Measurements from ENCODE around the gene ABR. TPM values are rescaled to one million over a fixed set of nuclear protein-coding genes. Genes with fewer than 3 reads are reported as not detected.

The ABR gene
- total and polyA plus RNA-seq, 2 of the 13 experiments (the other 11 are each of a cell fraction or from before 2014, with no cell fraction given), result 12.4 to 40.4 TPM

DNA sequence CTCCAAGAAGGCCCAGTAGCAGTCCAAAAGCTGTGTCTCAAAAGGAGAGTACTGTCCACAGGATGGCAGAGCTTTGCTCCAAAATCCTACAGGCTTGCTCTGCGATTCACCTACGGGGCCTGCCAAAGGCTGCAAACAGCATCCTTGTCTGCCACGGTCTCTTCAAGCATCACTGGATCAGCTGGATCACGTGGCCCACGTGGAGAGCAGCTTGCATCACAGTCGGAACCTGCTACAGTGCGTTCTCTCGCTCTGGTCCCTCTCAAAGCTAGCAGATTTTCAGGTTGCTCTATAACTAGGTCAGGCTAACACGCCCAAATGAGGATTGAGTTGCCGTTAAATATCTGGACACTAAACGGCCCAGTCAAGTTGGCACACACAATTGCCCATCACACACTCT, 191.2 kb downstream of the ABR start:
- no peak overlapping the region for H2AFZ ChIP-seq (ENCODE audit: low read length)
- no peak overlapping the region for H3K27ac ChIP-seq (ENCODE audit: extremely low read length, insufficient read depth, low read length)
- H3K27me3 ChIP-seq (ENCODE audit: control insufficient read depth in 1 of 2, insufficient read depth in 2 of 2, low read length in 2 of 2), result peaks cover 0 to 6% of the 10 kb centered on the region in 2 experiments; a peak in 1 of 5 replicates
- intact Hi-C loops (cut with micrococcal nuclease; ENCODE audit: unreplicated experiment) (no loop called here), in situ Hi-C loops (cut with HindIII; ENCODE audit: extremely low pct_ligation_motif_present, low pct_unique_long_range_greater_than_20kb) (no loop called here)
- FAIRE-seq, result no peak
- no peaks in the 10 kb centered on the region for H3K36me3 ChIP-seq (replicated peaks in 1 of 2; ENCODE audit: control insufficient read depth in 1 of 2, insufficient read depth in 2 of 2, low read length in 2 of 2)
- H3K4me1 ChIP-seq (ENCODE audit: insufficient read depth, low read length), result peaks cover 22% of the 10 kb centered on the region
- no TSS peak for BruUV-seq (replicated peaks)
- no peak overlapping the region for H3K4me2 ChIP-seq (ENCODE audit: low read depth, low read length)
- H3K4me3 ChIP-seq (replicated peaks in 1 of 3; ENCODE audit: insufficient read depth in 1 of 3, low read depth in 2 of 3, low read length in 3 of 3), result no peak overlapping the region
- H3K9ac ChIP-seq (ENCODE audit: insufficient read depth, low read depth, low read length), result no peak overlapping the region
- ChIA-PET CTCF (ENCODE audit: low intra/inter-chr PET ratio, low total read pairs) (no interaction called here), POLR2A (no interaction called here)
- 49% methylated on average over 11 of the region's 11 CpGs for whole genome bisulfite sequencing (ENCODE audit: low lambda C conversion rate)
- DNase-seq (ENCODE audit: low spot score), result no peak
- H4K20me1 ChIP-seq (ENCODE audit: insufficient read depth, low read length), result no peaks in the 10 kb centered on the region
- no peaks in the 10 kb centered on the region for H3K79me2 ChIP-seq (ENCODE audit: insufficient read depth, low read length)
- no peak for ATAC-seq
- H3K9me3 ChIP-seq (ENCODE audit: low read length), result no peaks in the 10 kb centered on the region
- TF ChIP-seq ZNF749 (CRISPR knock-in tag; IDR thresholded peaks at IDR 0.05; ENCODE audit: borderline replicate concordance) (no peak), FOSL2 (CRISPR knock-in tag; IDR thresholded peaks at IDR 0.05) (no peak), AHDC1 (CRISPR knock-in tag; IDR thresholded peaks at IDR 0.05; ENCODE audit: borderline replicate concordance) (no peak), KAT2B (IDR thresholded peaks at IDR 0.05; ENCODE audit: borderline replicate concordance, low read depth, low read length) (no peak), GZF1 (CRISPR knock-in tag; IDR thresholded peaks at IDR 0.05) (no peak), ZNF407 (CRISPR knock-in tag; IDR thresholded peaks at IDR 0.05; ENCODE audit: not compliant biosample characterization) (no peak), ZNF274 (CRISPR knock-in tag; IDR thresholded peaks at IDR 0.05) (no peak), MEF2D (CRISPR knock-in tag; IDR thresholded peaks at IDR 0.05) (no peak), ZBTB7B (CRISPR knock-in tag; IDR thresholded peaks at IDR 0.05) (no peak), IRF1 (CRISPR knock-in tag; IDR thresholded peaks at IDR 0.05; ENCODE audit: low read depth) (no peak), HES4 (CRISPR knock-in tag; IDR thresholded peaks at IDR 0.05; ENCODE audit: borderline replicate concordance) (no peak)
